ENCODE data around the gene SLC10A2.
"Not testable (repeated sequence)": the region's sequence is repeated elsewhere in the genome, so short reads cannot be mapped to it uniquely, and the experiment has no call there.

SLC10A2 gene
- 0 to 0.07 reads per million in 2 donors for total RNA-seq

GRCh38 chr13:103066079-103066780, at the start of gene SLC10A2:
SLC10A2 (minus strand) TSS chr13:103066417; CDS start chr13:103066249, 168 bp downstream.
- DNase-seq, result no peak

GRCh38 chr13:103107580-103107979, 41.4 kb upstream of the SLC10A2 start:
- DNase-seq, result no peak

GRCh38 chr13:103104340-103104739, 38.1 kb upstream of the SLC10A2 start:
- DNase-seq, result no peak

- not testable (repeated sequence) for DNase-seq
Observed at GRCh38 chr13:103103456-103103855, 37.2 kb upstream of the SLC10A2 start.

GRCh38 chr13:103102482-103102881, 36.3 kb upstream of the SLC10A2 start:
- no peak for DNase-seq

GRCh38 chr13:103101901-103102300, 35.7 kb upstream of the SLC10A2 start:
- no peak for DNase-seq

GRCh38 chr13:103101500-103101899, 35.3 kb upstream of the SLC10A2 start:
- DNase-seq, result no peak

- DNase-seq, result no peak
Observed at GRCh38 chr13:103100830-103101229, 34.6 kb upstream of the SLC10A2 start.

GRCh38 chr13:103099722-103100293, 33.6 kb upstream of the SLC10A2 start:
- DNase-seq, result no peak

GRCh38 chr13:103098535-103098934, 32.3 kb upstream of the SLC10A2 start:
- no peak for DNase-seq

- no peak for DNase-seq
Observed at GRCh38 chr13:103097366-103097928, 31.2 kb upstream of the SLC10A2 start.

- DNase-seq, result not testable (repeated sequence)
Observed at GRCh38 chr13:103093649-103094048, 27.4 kb upstream of the SLC10A2 start.

- DNase-seq, result no peak
Observed at GRCh38 chr13:103087275-103087674, 21.1 kb upstream of the SLC10A2 start.

GRCh38 chr13:103081435-103081834, 15.2 kb upstream of the SLC10A2 start:
- DNase-seq, result no peak

- DNase-seq, result no peak
Observed at GRCh38 chr13:103078158-103078557, 11.9 kb upstream of the SLC10A2 start.

GRCh38 chr13:103068836-103069235, 2.6 kb upstream of the SLC10A2 start:
- no peak for DNase-seq

GRCh38 chr13:103067751-103068555, 1.7 kb upstream of the SLC10A2 start:
- DNase-seq, result no peak

GRCh38 chr13:103066781-103067345, 646 bp upstream of the SLC10A2 start:
- no peak for DNase-seq

- DNase-seq, result no peak
Observed at GRCh38 chr13:103063376-103063775, 2.8 kb downstream of the SLC10A2 start.

- DNase-seq, result no peak
Observed at GRCh38 chr13:103062079-103062478, 4.1 kb downstream of the SLC10A2 start.

- no peak for DNase-seq
Observed at GRCh38 chr13:103056008-103056407, 10.2 kb downstream of the SLC10A2 start.

- DNase-seq, result no peak
Observed at GRCh38 chr13:103055166-103055565, 11.1 kb downstream of the SLC10A2 start.

GRCh38 chr13:103046676-103047075, 19.5 kb downstream of the SLC10A2 start:
- DNase-seq, result no peak
